ENCODE data around the gene TRIML1.
A peak's percentile ranks its signal among the peaks of the same experiment; 100 is the strongest.

Gene TRIML1

GRCh38 chr4:188139141-188139540 lies at the start of gene TRIML1:
Gene TRIML1 (plus strand): TSS chr4:188139441. CDS start chr4:188139559, 118 bp downstream.
- Histone ChIP-seq H3K36me3 (ENCODE audit: control insufficient read depth, insufficient read depth, low read length, severe bottlenecking) (no peaks in the 10 kb centered on the region), H3K27me3 (replicated peaks; ENCODE audit: control insufficient read depth, insufficient read depth, low read length) (no peaks in the 10 kb centered on the region), H3K4me3 (ENCODE audit: low read length) (no peak within 1 kb of the TSS), H3K9me3 (ENCODE audit: control insufficient read depth, low read length) (no peaks in the 10 kb centered on the region), H3K9ac (ENCODE audit: low read length) (no peak within 1 kb of the TSS), H3K4me1 (ENCODE audit: control insufficient read depth, insufficient read depth, low read length) (no peaks in the 10 kb centered on the region)
- no peak for DNase-seq (ENCODE audit: low read depth)

- Histone ChIP-seq H3K4me1 (ENCODE audit: control insufficient read depth, insufficient read depth, low read length) (no peaks in the 10 kb centered on the region), H3K9me3 (ENCODE audit: control insufficient read depth, low read length) (no peaks in the 10 kb centered on the region), H3K4me3 (ENCODE audit: low read length) (no peak overlapping the region), H3K9ac (ENCODE audit: low read length) (no peak overlapping the region), H3K27me3 (replicated peaks; ENCODE audit: control insufficient read depth, insufficient read depth, low read length) (no peaks in the 10 kb centered on the region), H3K36me3 (ENCODE audit: control insufficient read depth, insufficient read depth, low read length, severe bottlenecking) (no peaks in the 10 kb centered on the region)
- peak; percentile 39 for DNase-seq (ENCODE audit: low read depth)
These were observed 46.4 kb upstream of the TRIML1 start for GRCh38 chr4:188092824-188093223.

- Histone ChIP-seq H3K4me3 (ENCODE audit: low read length) (no peak overlapping the region), H3K36me3 (ENCODE audit: control insufficient read depth, insufficient read depth, low read length, severe bottlenecking) (no peaks in the 10 kb centered on the region), H3K9me3 (ENCODE audit: control insufficient read depth, low read length) (no peaks in the 10 kb centered on the region)
These were observed 32.8 kb upstream of the TRIML1 start for GRCh38 chr4:188106454-188106853.

GRCh38 chr4:188107931-188108843 lies 31.1 kb upstream of the TRIML1 start:
- H3K9me3 ChIP-seq (ENCODE audit: control insufficient read depth, low read length), result no peaks in the 10 kb centered on the region

More at GRCh38 chr4:188106454-188106853, 32.8 kb upstream of the TRIML1 start:
- Histone ChIP-seq H3K4me1 (ENCODE audit: control insufficient read depth, insufficient read depth, low read length) (peaks cover 20% of the 10 kb centered on the region), H3K9ac (ENCODE audit: low read length) (no peak overlapping the region), H3K27me3 (replicated peaks; ENCODE audit: control insufficient read depth, insufficient read depth, low read length) (no peaks in the 10 kb centered on the region)
- DNase-seq (ENCODE audit: low read depth), result no peak

GRCh38 chr4:188109157-188109755 lies 30.0 kb upstream of the TRIML1 start, which contains the start of gene TRIML2:
Gene TRIML2 (minus strand): TSS chr4:188109603. CDS start chr4:188105368, 4,235 bp downstream.
- Histone ChIP-seq H3K4me3 (ENCODE audit: low read length) (no peak within 1 kb of the TSS), H3K36me3 (ENCODE audit: control insufficient read depth, insufficient read depth, low read length, severe bottlenecking) (no peaks in the 10 kb centered on the region)
- DNase-seq (ENCODE audit: low read depth), result no peak

More at GRCh38 chr4:188107931-188108843, 31.1 kb upstream of the TRIML1 start:
- DNase-seq (ENCODE audit: low read depth), result peak; percentile 59
- Histone ChIP-seq H3K27me3 (replicated peaks; ENCODE audit: control insufficient read depth, insufficient read depth, low read length) (no peaks in the 10 kb centered on the region), H3K4me3 (ENCODE audit: low read length) (no peak overlapping the region), H3K36me3 (ENCODE audit: control insufficient read depth, insufficient read depth, low read length, severe bottlenecking) (no peaks in the 10 kb centered on the region), H3K9ac (ENCODE audit: low read length) (no peak overlapping the region), H3K4me1 (ENCODE audit: control insufficient read depth, insufficient read depth, low read length) (peaks cover 20% of the 10 kb centered on the region)

GRCh38 chr4:188110036-188110435 lies 29.2 kb upstream of the TRIML1 start:
- Histone ChIP-seq H3K9ac (ENCODE audit: low read length) (no peak overlapping the region), H3K36me3 (ENCODE audit: control insufficient read depth, insufficient read depth, low read length, severe bottlenecking) (no peaks in the 10 kb centered on the region), H3K9me3 (ENCODE audit: control insufficient read depth, low read length) (no peaks in the 10 kb centered on the region), H3K4me3 (ENCODE audit: low read length) (no peak overlapping the region), H3K4me1 (ENCODE audit: control insufficient read depth, insufficient read depth, low read length) (peaks cover 20% of the 10 kb centered on the region), H3K27me3 (replicated peaks; ENCODE audit: control insufficient read depth, insufficient read depth, low read length) (no peaks in the 10 kb centered on the region)
- no peak for DNase-seq (ENCODE audit: low read depth)

More at GRCh38 chr4:188109157-188109755, 30.0 kb upstream of the TRIML1 start, which contains the start of gene TRIML2:
- peaks cover 20% of the 10 kb centered on the region for H3K4me1 ChIP-seq (ENCODE audit: control insufficient read depth, insufficient read depth, low read length)
- no peaks in the 10 kb centered on the region for H3K9me3 ChIP-seq (ENCODE audit: control insufficient read depth, low read length)
- no peaks in the 10 kb centered on the region for H3K27me3 ChIP-seq (replicated peaks; ENCODE audit: control insufficient read depth, insufficient read depth, low read length)
- no peak within 1 kb of the TSS for H3K9ac ChIP-seq (ENCODE audit: low read length)

GRCh38 chr4:188110741-188111471 lies 28.3 kb upstream of the TRIML1 start:
- peak; percentile 43 for DNase-seq (ENCODE audit: low read depth)
- no peak overlapping the region for H3K9ac ChIP-seq (ENCODE audit: low read length)
- no peak overlapping the region for H3K4me3 ChIP-seq (ENCODE audit: low read length)
- H3K36me3 ChIP-seq (ENCODE audit: control insufficient read depth, insufficient read depth, low read length, severe bottlenecking), result no peaks in the 10 kb centered on the region
- no peaks in the 10 kb centered on the region for H3K27me3 ChIP-seq (replicated peaks; ENCODE audit: control insufficient read depth, insufficient read depth, low read length)
- peaks cover 20% of the 10 kb centered on the region for H3K4me1 ChIP-seq (ENCODE audit: control insufficient read depth, insufficient read depth, low read length)
- H3K9me3 ChIP-seq (ENCODE audit: control insufficient read depth, low read length), result no peaks in the 10 kb centered on the region

- Histone ChIP-seq H3K27me3 (replicated peaks; ENCODE audit: control insufficient read depth, insufficient read depth, low read length) (no peaks in the 10 kb centered on the region), H3K4me1 (ENCODE audit: control insufficient read depth, insufficient read depth, low read length) (peaks cover 20% of the 10 kb centered on the region), H3K36me3 (ENCODE audit: control insufficient read depth, insufficient read depth, low read length, severe bottlenecking) (no peaks in the 10 kb centered on the region), H3K9me3 (ENCODE audit: control insufficient read depth, low read length) (no peaks in the 10 kb centered on the region), H3K9ac (ENCODE audit: low read length) (no peak overlapping the region), H3K4me3 (ENCODE audit: low read length) (no peak overlapping the region)
- DNase-seq (ENCODE audit: low read depth), result no peak
These were observed 27.3 kb upstream of the TRIML1 start for GRCh38 chr4:188111955-188112354.

- Histone ChIP-seq H3K9me3 (ENCODE audit: control insufficient read depth, low read length) (no peaks in the 10 kb centered on the region), H3K36me3 (ENCODE audit: control insufficient read depth, insufficient read depth, low read length, severe bottlenecking) (no peaks in the 10 kb centered on the region), H3K9ac (ENCODE audit: low read length) (no peak overlapping the region), H3K27me3 (replicated peaks; ENCODE audit: control insufficient read depth, insufficient read depth, low read length) (no peaks in the 10 kb centered on the region), H3K4me3 (ENCODE audit: low read length) (no peak overlapping the region), H3K4me1 (ENCODE audit: control insufficient read depth, insufficient read depth, low read length) (peaks cover 12% of the 10 kb centered on the region)
- no peak for DNase-seq (ENCODE audit: low read depth)
These were observed 26.1 kb upstream of the TRIML1 start for GRCh38 chr4:188113156-188113555.

- H3K9me3 ChIP-seq (ENCODE audit: control insufficient read depth, low read length), result no peaks in the 10 kb centered on the region
- no peak for DNase-seq (ENCODE audit: low read depth)
- no peaks in the 10 kb centered on the region for H3K36me3 ChIP-seq (ENCODE audit: control insufficient read depth, insufficient read depth, low read length, severe bottlenecking)
- no peak overlapping the region for H3K4me3 ChIP-seq (ENCODE audit: low read length)
- H3K4me1 ChIP-seq (ENCODE audit: control insufficient read depth, insufficient read depth, low read length), result no peaks in the 10 kb centered on the region
- no peaks in the 10 kb centered on the region for H3K27me3 ChIP-seq (replicated peaks; ENCODE audit: control insufficient read depth, insufficient read depth, low read length)
- no peak overlapping the region for H3K9ac ChIP-seq (ENCODE audit: low read length)
These were observed 21.5 kb upstream of the TRIML1 start for GRCh38 chr4:188117631-188118324.

All from adipocyte (in vitro differentiated cells).